MM.1S (cell line): Measurements from ENCODE around the gene BAG3.
"Not testable (repeated sequence)": the region's sequence is repeated elsewhere in the genome, so short reads cannot be mapped to it uniquely, and the experiment has no call there.

Source experiments
- DNase-seq: peaks from one replicate; pipeline ENCODE4 v3.0.0-alpha.2; 2015
- H2AFZ ChIP-seq: fragments of 300-600 bp; sonication (generic); 2 replicates; pipeline ENCODE4 v1.6.0; 2016; ENCODE audit warnings: antibody characterized with exemption, low read length
- H3F3A ChIP-seq: fragments of 300-600 bp; sonication (generic); 2 replicates; pipeline ENCODE4 v1.6.1; 2016; ENCODE audit warnings: mild to moderate bottlenecking, antibody characterized with exemption, low read length, moderate library complexity, mixed read lengths; ENCODE audit not compliant: insufficient read depth
- H3K27ac ChIP-seq: fragments of 300-600 bp; sonication (generic); 2 replicates; pipeline ENCODE4 v1.5.1; 2016; ENCODE audit warnings: mild to moderate bottlenecking, low read length
- H3K27me3 ChIP-seq: fragments of 300-600 bp; sonication (generic); replicated peaks from 2 replicates; pipeline ENCODE4 v1.6.0; 2016; ENCODE audit warnings: low read length; ENCODE audit not compliant: insufficient read depth
- H3K36me3 ChIP-seq: fragments of 300-600 bp; sonication (generic); replicated peaks from 2 replicates; pipeline ENCODE4 v1.6.1; 2016; ENCODE audit warnings: mild to moderate bottlenecking, low read length, mixed read lengths; ENCODE audit not compliant: insufficient read depth
- H3K4me1 ChIP-seq: fragments of 300-600 bp; sonication (generic); 2 replicates; pipeline ENCODE4 v1.6.1; 2016; ENCODE audit warnings: low read length, mixed read lengths
- H3K4me2 ChIP-seq: fragments of 300-600 bp; sonication (generic); 2 replicates; pipeline ENCODE4 v1.6.0; 2016; ENCODE audit warnings: low read depth, low read length
- H3K4me3 ChIP-seq: fragments of 300-600 bp; sonication (generic); 2 replicates; pipeline ENCODE4 v1.5.1; 2016; ENCODE audit warnings: low read length, mixed read lengths
- H3K79me2 ChIP-seq: fragments of 300-600 bp; sonication (generic); 2 replicates; pipeline ENCODE4 v1.6.1; 2016; ENCODE audit warnings: mixed run types, low read length, mixed read lengths
- H3K9ac ChIP-seq: fragments of 300-600 bp; sonication (generic); 2 replicates; pipeline ENCODE4 v1.6.1; 2016; ENCODE audit warnings: low read length, mixed read lengths
- H3K9me2 ChIP-seq: fragments of 300-600 bp; sonication (generic); replicated peaks from 2 replicates; pipeline ENCODE4 v1.6.1; 2016; ENCODE audit warnings: mild to moderate bottlenecking, low read length, mixed read lengths; ENCODE audit not compliant: insufficient read depth
- H3K9me3 ChIP-seq: fragments of 300-600 bp; sonication (generic); replicated peaks from 2 replicates; pipeline ENCODE4 v1.6.1; 2016; ENCODE audit warnings: mild to moderate bottlenecking, low read length, mixed read lengths; ENCODE audit not compliant: insufficient read depth
- H4K20me1 ChIP-seq: fragments of 300-600 bp; sonication (generic); 2 replicates; pipeline ENCODE4 v1.6.1; 2016; ENCODE audit warnings: mild to moderate bottlenecking, low read length, moderate library complexity, mixed read lengths; ENCODE audit not compliant: insufficient read depth
- CTCF ChIP-seq: fragments of 300-600 bp; sonication (generic); IDR thresholded peaks from 2 replicates; pipeline ENCODE4 v1.5.1; 2016; ENCODE audit warnings: antibody characterized with exemption, low read length, mixed read lengths
- EZH2 ChIP-seq: fragments of 300-600 bp; sonication (generic); optimal IDR thresholded peaks from 2 replicates; pipeline ENCODE3; 2017; ENCODE audit warnings: low read depth, mild to moderate bottlenecking, antibody characterized with exemption, low read length, mixed read lengths
- EZH2phosphoT487 ChIP-seq: fragments of 300-600 bp; sonication (generic); IDR thresholded peaks from 2 replicates; pipeline ENCODE4 v1.6.1; 2018; ENCODE audit warnings: antibody characterized with exemption, low read length

BAG3 gene

GRCh38 chr10:119705434-119705831, 54.3 kb downstream of the BAG3 start:
- Histone ChIP-seq H3K4me1 (peaks cover 28% of the 10 kb centered on the region), H2AFZ (peak overlapping the region; percentile 34), H3K9me3 (no peaks in the 10 kb centered on the region), H3F3A (peaks cover 22% of the 10 kb centered on the region), H3K4me3 (peak overlapping the region; percentile 32; the same call in 1 of the 2 replicates), H4K20me1 (no peaks in the 10 kb centered on the region), H3K27me3 (no peaks in the 10 kb centered on the region; the same call in 1 of the 2 replicates), H3K79me2 (no peaks in the 10 kb centered on the region), H3K9ac (no peak overlapping the region; the same call in 1 of the 2 replicates), H3K27ac (peak overlapping the region; percentile 65; the same call in 1 of the 2 replicates), H3K9me2 (no peaks in the 10 kb centered on the region), H3K4me2 (peak overlapping the region; percentile 60), H3K36me3 (no peaks in the 10 kb centered on the region)
- no peak for TF ChIP-seq EZH2
- no peak for TF ChIP-seq CTCF
- no peak for TF ChIP-seq EZH2phosphoT487
- DNase-seq: peak; percentile 78

- H3K4me3 ChIP-seq: no peak overlapping the region
- no peaks in the 10 kb centered on the region for H3K27me3 ChIP-seq
- H3K9ac ChIP-seq: no peak overlapping the region
- TF ChIP-seq EZH2 (no peak), CTCF (no peak), EZH2phosphoT487 (no peak)
- no peaks in the 10 kb centered on the region for H3K9me3 ChIP-seq
- no peaks in the 10 kb centered on the region for H3K36me3 ChIP-seq
- no peak for DNase-seq
- no peaks in the 10 kb centered on the region for H3K9me2 ChIP-seq
- peaks cover 17% of the 10 kb centered on the region for H3F3A ChIP-seq
- H2AFZ ChIP-seq: no peak overlapping the region
- H3K4me2 ChIP-seq: no peak overlapping the region
- no peaks in the 10 kb centered on the region for H4K20me1 ChIP-seq
- no peaks in the 10 kb centered on the region for H3K79me2 ChIP-seq
- peaks cover 23% of the 10 kb centered on the region for H3K4me1 ChIP-seq
- no peak overlapping the region for H3K27ac ChIP-seq
Observed at GRCh38 chr10:119706521-119707278, 55.5 kb downstream of the BAG3 start.

GRCh38 chr10:119707331-119707730, 56.2 kb downstream of the BAG3 start:
- not testable (repeated sequence) for H3K9ac ChIP-seq, H3K79me2 ChIP-seq, H3K9me3 ChIP-seq, H3K27ac ChIP-seq, H4K20me1 ChIP-seq, H3K4me3 ChIP-seq, DNase-seq, H3K27me3 ChIP-seq, H2AFZ ChIP-seq, H3K9me2 ChIP-seq, H3K4me2 ChIP-seq, H3K36me3 ChIP-seq
- Histone ChIP-seq H3F3A (peaks cover 17% of the 10 kb centered on the region), H3K4me1 (peaks cover 23% of the 10 kb centered on the region)

- not testable (repeated sequence) for H3F3A ChIP-seq, H3K9me3 ChIP-seq
Observed at GRCh38 chr10:119710935-119711334, 59.8 kb downstream of the BAG3 start.

More at GRCh38 chr10:119710935-119711334, 59.8 kb downstream of the BAG3 start:
- not testable (repeated sequence) for H3K36me3 ChIP-seq, H3K4me2 ChIP-seq, H3K27ac ChIP-seq, H3K9ac ChIP-seq, DNase-seq, H3K4me3 ChIP-seq, H3K4me1 ChIP-seq, H4K20me1 ChIP-seq, H2AFZ ChIP-seq, H3K79me2 ChIP-seq, H3K27me3 ChIP-seq, H3K9me2 ChIP-seq
